HepG2 (cell line): ENCODE data around the gene BMPR1B. TPM values are rescaled to one million over a fixed set of nuclear protein-coding genes. Genes with fewer than 3 reads are reported as not detected.
A peak's percentile ranks its signal among the peaks of the same experiment; 100 is the strongest.

Source experiments
- CAMTA2 ChIP-seq: sonication (generic); formaldehyde crosslinking; IDR thresholded peaks from 2 replicates; pipeline ENCODE4 v1.4.0; 2020; ENCODE audit warnings: mild to moderate bottlenecking, missing genetic modification reagents, borderline replicate concordance
- GABPB1 ChIP-seq: IDR thresholded peaks from 2 replicates; pipeline ENCODE4 v1.6.1; 2016; ENCODE audit warnings: mild to moderate bottlenecking, missing genetic modification reagents, moderate library complexity, missing compliant biosample characterization
- MEIS1 ChIP-seq: sonication (generic); formaldehyde crosslinking; IDR thresholded peaks from 2 replicates; pipeline ENCODE4 v1.9.0; 2021; ENCODE audit warnings: mild to moderate bottlenecking, missing genetic modification reagents, moderate library complexity, borderline replicate concordance
- RXRB ChIP-seq: IDR thresholded peaks from 2 replicates; pipeline ENCODE4 v1.6.1; 2016; ENCODE audit warnings: borderline replicate concordance, missing genetic modification reagents, missing compliant biosample characterization
- SMAD9 ChIP-seq: sonication (generic); formaldehyde crosslinking; IDR thresholded peaks from 2 replicates; pipeline ENCODE4 v1.5.1; 2020; ENCODE audit warnings: mild to moderate bottlenecking, missing genetic modification reagents
- TRAFD1 ChIP-seq: sonication (generic); formaldehyde crosslinking; IDR thresholded peaks from 2 replicates; pipeline ENCODE4 v1.5.1; 2020; ENCODE audit warnings: missing genetic modification reagents, mild to moderate bottlenecking, borderline replicate concordance
- ZFY ChIP-seq: sonication (generic); formaldehyde crosslinking; IDR thresholded peaks from 2 replicates; pipeline ENCODE4 v1.4.0; 2020; ENCODE audit warnings: missing genetic modification reagents
- ZNF33B ChIP-seq: sonication (generic); formaldehyde crosslinking; IDR thresholded peaks from 2 replicates; pipeline ENCODE4 v1.5.1; 2020; ENCODE audit warnings: mild to moderate bottlenecking, missing genetic modification reagents
- ZNF761 ChIP-seq: sonication (generic); formaldehyde crosslinking; conservative IDR thresholded peaks from 2 replicates; pipeline ENCODE4 v1.4.0; 2020; ENCODE audit warnings: mild to moderate bottlenecking, missing genetic modification reagents
- polyA plus RNA-seq, 8 experiments: library from polyadenylated mRNA; depleted of rRNA in 3 of 8; stranded (reverse) in 7 of 8; unstranded in 1 of 8; fragments of >200 nt; fragmentation: Illumina TruSeq in 4 of 8; extraction: Trizol in 4 of 8; gene quantifications; 2 replicates each; pipeline versions ENCODE4 v1.2.1 to v1.2.3, GENCODE V29; 2011 to 2016; ENCODE audit warnings: low read depth in 4 of 8, missing spikeins in 1 of 8, mixed read lengths in 1 of 8; ENCODE audit not compliant: insufficient read depth in 1 of 8
- total RNA-seq, 5 experiments: library from RNA; depleted of rRNA; stranded (reverse); fragments of >200 nt; fragmentation: Illumina TruSeq; extraction: Trizol; gene quantifications; 2 replicates each; pipeline ENCODE4 v1.2.3, GENCODE V29; 2016; ENCODE audit warnings: low read depth in 1 of 5
- TF ChIP-seq, protein P1 (sequence below), 2 experiments: fragments of 450-650 bp in 1 of 2; sonication (generic) in 1 of 2; formaldehyde crosslinking in 1 of 2; IDR thresholded peaks; 2 replicates each; pipeline versions ENCODE4 v1.6.1 to v1.8.0; 2016 to 2022; ENCODE audit warnings: antibody characterized with exemption in 1 of 2, mild to moderate bottlenecking in 1 of 2, missing genetic modification reagents in 1 of 2
- TF ChIP-seq, protein P2 (sequence below): sonication (generic); formaldehyde crosslinking; IDR thresholded peaks from 2 replicates; pipeline ENCODE4 v1.8.0; 2023; ENCODE audit warnings: mild to moderate bottlenecking, missing genetic modification reagents
- TF ChIP-seq, protein P3 (sequence below): sonication (generic); formaldehyde crosslinking; IDR thresholded peaks from 2 replicates; pipeline ENCODE4 v1.8.1; 2023; ENCODE audit warnings: mild to moderate bottlenecking, missing genetic modification reagents

BMPR1B gene
- total and polyA plus RNA-seq, 2 of the 13 experiments (the other 11 are each of a cell fraction or from before 2014, with no cell fraction given): 0.07 TPM; not detected in 1

- TF ChIP-seq, protein P1, sequence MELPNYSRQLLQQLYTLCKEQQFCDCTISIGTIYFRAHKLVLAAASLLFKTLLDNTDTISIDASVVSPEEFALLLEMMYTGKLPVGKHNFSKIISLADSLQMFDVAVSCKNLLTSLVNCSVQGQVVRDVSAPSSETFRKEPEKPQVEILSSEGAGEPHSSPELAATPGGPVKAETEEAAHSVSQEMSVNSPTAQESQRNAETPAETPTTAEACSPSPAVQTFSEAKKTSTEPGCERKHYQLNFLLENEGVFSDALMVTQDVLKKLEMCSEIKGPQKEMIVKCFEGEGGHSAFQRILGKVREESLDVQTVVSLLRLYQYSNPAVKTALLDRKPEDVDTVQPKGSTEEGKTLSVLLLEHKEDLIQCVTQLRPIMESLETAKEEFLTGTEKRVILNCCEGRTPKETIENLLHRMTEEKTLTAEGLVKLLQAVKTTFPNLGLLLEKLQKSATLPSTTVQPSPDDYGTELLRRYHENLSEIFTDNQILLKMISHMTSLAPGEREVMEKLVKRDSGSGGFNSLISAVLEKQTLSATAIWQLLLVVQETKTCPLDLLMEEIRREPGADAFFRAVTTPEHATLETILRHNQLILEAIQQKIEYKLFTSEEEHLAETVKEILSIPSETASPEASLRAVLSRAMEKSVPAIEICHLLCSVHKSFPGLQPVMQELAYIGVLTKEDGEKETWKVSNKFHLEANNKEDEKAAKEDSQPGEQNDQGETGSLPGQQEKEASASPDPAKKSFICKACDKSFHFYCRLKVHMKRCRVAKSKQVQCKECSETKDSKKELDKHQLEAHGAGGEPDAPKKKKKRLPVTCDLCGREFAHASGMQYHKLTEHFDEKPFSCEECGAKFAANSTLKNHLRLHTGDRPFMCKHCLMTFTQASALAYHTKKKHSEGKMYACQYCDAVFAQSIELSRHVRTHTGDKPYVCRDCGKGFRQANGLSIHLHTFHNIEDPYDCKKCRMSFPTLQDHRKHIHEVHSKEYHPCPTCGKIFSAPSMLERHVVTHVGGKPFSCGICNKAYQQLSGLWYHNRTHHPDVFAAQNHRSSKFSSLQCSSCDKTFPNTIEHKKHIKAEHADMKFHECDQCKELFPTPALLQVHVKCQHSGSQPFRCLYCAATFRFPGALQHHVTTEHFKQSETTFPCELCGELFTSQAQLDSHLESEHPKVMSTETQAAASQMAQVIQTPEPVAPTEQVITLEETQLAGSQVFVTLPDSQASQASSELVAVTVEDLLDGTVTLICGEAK (IDR thresholded peaks at IDR 0.05): no peak
- TF ChIP-seq, protein P1 (CRISPR knock-in tag; IDR thresholded peaks at IDR 0.05): no peak
- TF ChIP-seq ZFY: no peak
- TF ChIP-seq RXRB: 0 out of 2 replicates have a peak, but pooled peaks have one; percentile 21
- no peak for TF ChIP-seq TRAFD1
- TF ChIP-seq, protein P2, sequence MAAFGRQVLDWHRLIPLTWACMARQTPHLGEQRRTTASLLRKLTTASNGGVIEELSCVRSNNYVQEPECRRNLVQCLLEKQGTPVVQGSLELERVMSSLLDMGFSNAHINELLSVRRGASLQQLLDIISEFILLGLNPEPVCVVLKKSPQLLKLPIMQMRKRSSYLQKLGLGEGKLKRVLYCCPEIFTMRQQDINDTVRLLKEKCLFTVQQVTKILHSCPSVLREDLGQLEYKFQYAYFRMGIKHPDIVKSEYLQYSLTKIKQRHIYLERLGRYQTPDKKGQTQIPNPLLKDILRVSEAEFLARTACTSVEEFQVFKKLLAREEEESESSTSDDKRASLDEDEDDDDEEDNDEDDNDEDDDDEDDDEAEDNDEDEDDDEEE (CRISPR knock-in tag): no peak
- no peak for TF ChIP-seq MEIS1 (CRISPR knock-in tag)
- no peak for TF ChIP-seq CAMTA2 (CRISPR knock-in tag)
- no peak for TF ChIP-seq SMAD9 (CRISPR knock-in tag)
- TF ChIP-seq GABPB1: no peak; the same call in 1 of the 2 replicates
- no peak for TF ChIP-seq ZNF761
- TF ChIP-seq ZNF33B (CRISPR knock-in tag): no peak
- TF ChIP-seq, protein P3, sequence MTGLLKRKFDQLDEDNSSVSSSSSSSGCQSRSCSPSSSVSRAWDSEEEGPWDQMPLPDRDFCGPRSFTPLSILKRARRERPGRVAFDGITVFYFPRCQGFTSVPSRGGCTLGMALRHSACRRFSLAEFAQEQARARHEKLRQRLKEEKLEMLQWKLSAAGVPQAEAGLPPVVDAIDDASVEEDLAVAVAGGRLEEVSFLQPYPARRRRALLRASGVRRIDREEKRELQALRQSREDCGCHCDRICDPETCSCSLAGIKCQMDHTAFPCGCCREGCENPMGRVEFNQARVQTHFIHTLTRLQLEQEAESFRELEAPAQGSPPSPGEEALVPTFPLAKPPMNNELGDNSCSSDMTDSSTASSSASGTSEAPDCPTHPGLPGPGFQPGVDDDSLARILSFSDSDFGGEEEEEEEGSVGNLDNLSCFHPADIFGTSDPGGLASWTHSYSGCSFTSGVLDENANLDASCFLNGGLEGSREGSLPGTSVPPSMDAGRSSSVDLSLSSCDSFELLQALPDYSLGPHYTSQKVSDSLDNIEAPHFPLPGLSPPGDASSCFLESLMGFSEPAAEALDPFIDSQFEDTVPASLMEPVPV (CRISPR knock-in tag): no peak
Measured at GRCh38 chr4:94897023-94897422, 139.3 kb downstream of the BMPR1B start (continued).
